ENCODE data around the gene DMRTC2.

The DMRTC2 gene

DNA sequence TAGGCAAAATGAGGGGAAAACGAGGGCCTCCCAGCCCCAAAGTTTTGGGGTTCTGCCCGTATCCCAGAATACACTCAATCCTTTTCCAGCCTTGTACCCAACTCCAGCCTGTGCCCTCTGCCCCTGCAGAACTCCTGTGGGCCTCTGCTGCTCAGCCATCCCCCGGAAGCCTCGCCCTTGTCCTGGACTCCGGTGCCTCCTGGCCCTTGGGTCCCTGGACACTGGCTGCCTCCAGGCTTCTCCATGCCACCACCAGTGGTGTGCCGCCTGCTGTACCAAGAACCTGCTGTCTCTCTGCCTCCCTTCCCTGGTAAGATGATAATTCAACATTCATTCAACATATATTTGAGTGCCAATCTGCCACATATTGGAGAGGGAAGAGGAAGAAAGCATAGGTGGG is 3.8 kb downstream of the DMRTC2 start:
- DNase-seq = no peak

DNA sequence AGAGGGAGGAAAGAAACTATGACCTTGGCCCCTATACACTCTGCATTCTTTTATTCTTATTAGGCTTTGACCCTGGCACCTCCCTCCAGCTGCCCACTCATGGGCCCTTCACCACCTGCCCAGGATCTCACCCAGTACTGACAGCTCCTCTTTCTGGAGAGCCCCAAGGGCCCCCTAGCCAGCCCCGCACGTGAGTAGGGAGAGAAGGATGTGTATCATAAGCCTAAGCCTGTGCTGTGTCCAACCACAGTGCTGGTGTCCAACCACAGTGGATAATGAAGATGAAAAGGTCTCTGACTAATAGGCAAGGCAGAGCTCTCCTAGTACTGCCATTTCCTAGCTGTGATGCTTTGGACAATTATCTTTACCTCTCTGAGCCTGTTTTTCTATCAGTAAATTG is 4.2 kb downstream of the DMRTC2 start:
- no peak for DNase-seq

DNA sequence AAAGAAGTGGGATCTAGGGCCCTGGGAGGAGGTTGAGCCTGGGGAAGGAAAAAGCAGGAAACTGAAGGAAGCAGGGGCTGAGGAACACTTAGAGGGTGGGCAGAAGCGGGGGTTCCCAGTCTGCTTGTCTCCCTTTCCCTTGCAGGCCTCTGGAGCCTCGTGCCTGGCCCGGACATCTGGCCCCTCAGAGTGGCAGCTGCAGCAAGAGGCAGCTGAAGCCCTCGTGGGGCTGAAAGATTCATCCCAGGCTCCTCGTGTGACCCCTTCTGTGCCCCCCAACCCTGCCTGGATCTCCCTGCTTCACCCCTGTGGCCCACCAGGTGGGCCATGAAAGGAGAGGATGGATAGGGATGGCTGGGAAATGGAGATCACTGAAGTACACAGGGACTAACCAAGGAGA is 5.5 kb downstream of the DMRTC2 start:
- no peak for DNase-seq

DNA sequence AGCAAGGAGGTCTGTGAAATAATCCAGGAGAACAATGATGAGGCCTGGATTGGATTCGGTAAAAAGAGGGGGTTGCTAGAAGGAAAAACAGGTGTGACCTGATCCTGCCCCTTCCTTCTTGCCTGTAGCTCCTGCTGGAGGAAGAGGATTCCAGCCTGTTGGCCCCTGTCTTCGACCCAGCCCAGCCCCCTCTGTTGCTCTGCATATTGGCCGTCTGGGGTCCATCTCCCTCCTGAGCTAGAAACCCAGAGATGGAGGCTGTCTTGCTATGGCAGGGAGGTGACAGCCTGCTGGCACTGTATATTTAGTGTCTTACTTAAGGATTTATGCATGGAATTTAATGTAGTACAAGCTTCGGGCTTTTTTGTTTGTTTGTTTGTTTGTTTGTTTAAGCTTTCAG is 6.6 kb downstream of the DMRTC2 start:
- DNase-seq = no peak

DNA sequence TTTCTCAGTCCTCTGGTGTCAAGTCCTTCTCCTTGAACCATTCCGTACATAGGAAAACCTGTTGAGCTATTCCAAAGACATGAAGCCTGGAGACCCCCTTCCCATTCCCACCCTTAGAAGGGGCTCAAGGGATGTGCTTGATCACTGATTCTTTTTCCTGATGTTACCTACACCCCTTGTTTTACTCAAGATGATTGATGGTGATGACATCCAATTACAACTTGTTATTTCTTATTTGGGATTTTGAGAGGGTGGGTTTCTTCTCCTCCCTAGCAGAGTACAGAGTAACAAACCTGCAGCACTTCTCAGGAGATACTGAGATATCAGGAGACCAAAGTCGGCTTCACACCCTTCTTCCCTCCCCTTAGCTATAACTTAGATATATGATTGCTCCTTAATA is 8.5 kb downstream of the DMRTC2 start:
- no peak for DNase-seq

DNA sequence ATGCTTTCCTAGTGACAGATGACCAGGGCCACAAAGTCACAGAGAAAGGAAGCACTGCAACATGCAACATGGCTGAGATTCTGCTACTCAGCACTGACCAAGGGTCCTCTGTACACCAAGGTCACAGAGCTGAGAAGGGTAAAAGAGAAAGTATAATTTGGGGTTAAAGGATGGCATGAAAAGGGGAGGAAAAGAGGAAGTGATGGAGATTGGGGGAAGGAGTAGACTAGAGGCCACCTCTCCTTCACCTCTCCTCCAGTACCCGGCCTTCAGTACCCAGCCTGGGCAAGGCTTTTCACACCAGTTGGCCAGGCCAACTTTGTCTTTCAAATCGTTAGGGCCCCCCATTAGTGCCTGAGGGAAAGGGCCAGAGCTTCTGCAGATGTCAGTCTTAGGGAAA is 8.9 kb downstream of the DMRTC2 start:
- DNase-seq = no peak

DNA sequence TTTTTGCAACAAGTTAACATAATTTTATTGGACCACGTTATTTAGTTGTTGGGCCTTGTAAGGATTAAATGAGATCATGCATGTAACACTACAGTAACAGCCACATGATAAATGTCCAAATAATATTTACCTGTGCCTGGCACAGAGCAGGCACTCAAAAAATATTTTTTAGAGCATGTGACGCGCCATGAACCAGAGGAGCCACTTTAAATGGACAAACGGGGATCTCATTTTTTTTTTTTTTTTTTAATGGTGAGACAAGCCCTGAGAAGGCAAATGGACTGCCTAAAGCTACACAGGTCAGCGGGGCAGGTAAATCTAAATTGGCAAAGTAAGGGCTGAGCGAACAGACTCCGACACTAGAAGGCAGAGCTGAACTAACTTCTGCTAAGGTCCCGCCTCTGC is 14.4 kb downstream of the DMRTC2 start:
- no peak for DNase-seq

DNA sequence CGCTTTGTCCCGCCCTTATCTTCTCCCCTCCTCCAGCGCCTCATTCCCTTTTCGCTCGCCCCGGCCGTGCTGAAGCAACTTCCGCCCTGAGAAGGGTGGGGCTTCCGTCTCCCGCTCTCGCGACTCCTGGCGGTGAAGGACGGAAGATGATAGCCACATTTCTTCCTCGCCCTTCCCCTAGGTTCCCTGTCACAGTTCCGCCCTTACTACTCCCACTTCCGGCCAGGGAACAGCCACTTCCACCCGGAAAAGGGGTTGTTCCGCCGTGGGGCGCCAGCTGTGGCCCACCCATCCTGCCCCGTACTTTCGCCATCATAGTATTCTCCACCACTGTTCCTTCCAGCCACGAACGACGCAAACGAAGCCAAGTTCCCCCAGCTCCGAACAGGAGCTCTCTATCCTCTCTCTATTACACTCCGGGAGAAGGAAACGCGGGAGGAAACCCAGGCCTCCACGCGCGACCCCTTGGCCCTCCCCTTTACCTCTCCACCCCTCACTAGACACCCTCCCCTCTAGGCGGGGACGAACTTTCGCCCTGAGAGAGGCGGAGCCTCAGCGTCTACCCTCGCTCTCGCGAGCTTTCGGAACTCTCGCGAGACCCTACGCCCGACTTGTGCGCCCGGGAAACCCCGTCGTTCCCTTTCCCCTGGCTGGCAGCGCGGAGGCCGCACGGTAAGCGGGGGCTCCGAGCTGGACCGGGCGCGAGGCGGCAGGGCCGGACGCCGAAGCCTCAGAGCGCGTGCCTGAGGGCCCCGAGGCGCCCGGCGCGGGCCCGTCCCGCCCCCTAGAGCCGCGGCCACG is 15.0 kb downstream of the DMRTC2 start, which contains the start of gene RPS19:
RPS19 (plus strand) TSS at position 638 of the 801 bp plus-strand sequence. CDS start 520 bp downstream, outside the sequence.
- DNase-seq = peak; percentile 91

DNA sequence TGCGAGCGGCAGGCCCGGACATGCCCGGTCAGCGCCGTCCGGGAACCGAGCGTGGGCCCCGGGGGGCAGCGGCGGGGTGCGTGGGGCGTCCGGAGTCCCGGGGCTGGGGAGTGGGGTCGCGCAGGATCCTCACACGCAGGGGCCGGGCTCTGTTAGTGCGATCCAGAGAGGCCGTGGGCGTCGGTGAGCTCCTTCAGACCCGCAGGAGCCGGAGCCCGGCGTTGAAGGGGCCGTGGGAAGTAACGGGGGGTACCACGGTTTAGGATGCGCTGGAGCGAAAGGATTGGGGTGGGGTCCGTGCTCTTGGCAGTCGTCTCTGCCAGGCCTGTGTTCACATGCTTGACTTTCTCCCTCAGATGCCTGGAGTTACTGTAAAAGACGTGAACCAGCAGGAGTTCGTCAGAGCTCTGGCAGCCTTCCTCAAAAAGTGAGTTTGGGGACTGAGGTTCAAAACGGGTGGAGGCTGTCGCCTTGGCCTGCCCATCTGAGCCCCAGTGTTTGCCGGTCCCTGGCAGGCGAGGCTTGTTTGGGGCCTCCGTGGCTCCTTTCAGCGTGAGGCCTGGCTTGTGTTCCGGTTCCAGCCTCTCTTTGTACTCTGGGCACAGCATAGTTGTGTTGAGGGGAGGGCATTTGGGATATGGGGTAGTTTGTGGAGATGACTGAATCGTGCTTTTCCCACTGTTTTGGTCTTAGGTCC is 15.7 kb downstream of the DMRTC2 start:
- DNase-seq = no peak

DNA sequence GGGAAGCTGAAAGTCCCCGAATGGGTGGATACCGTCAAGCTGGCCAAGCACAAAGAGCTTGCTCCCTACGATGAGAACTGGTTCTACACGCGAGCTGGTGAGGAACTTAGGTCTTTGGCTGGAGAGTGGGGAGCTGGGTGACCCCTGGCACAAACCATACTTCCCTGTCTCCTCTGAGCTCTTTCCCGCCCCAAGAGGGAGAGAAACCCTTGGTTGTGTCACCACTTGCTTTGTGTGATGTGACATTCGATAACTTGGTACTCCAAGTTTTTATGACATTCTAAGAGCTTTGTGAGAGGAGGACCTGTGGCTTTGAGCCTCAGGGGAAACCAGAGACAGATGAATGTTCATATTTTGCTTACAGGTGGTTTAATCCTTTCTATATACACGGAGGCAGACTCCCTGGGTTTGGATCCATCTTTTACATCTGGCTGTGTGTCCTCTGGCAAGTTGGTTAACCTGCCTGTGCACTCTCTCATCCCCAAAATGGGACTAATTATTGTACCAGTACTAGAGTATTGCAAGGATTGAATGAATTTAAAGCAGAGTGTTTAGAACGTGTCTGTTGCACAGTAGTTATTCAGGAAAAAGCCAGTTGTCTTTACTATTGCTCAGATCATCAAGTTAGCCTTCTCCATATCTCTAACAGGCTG is 16.4 kb downstream of the DMRTC2 start:
- DNase-seq = no peak

DNA sequence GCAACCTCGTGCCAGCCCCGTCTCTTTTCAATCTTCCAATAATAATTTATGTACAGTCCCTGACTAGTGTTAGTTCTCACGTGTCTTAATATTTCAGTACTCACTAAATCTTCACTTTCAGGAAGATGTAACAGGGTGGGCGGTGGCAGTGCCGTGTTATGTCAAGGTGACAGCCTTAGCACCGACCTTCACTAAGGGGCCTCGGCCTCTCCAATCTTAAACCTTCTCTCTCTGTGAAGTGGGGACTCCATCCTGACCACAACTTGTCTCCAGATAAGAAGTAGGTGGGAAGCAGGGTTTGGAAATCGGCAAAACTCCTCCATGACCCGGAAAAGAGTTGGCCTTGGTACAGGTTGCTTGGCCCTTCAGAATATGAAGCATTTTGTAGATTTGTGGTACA is 17.0 kb downstream of the DMRTC2 start:
- DNase-seq = no peak

DNA sequence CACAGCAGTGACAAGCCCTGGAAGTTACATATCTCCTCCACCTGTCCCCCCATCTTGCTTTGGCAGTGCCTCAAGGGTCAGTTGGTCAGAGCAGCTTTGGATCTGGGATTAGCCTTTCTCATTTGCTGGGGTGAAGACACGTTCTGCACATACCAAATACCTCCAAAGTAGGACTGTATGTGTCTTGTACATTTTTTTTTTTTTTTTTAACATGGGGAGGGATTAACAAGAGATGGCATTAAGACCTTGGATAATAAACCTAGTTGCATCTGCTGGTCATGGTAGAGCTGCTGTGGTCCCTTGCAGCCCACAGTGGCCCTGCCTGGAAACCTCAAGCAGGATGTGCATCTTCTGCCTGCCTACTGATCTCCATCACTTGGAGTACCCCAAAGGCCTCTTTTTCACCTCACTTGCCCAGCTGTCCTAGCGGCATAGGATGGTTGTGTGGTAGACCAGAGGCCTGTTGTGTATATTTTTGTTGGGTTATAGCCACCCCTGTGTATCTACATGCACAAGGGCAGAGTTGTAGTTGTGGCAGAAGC is 17.7 kb downstream of the DMRTC2 start:
- no peak for DNase-seq

DNA sequence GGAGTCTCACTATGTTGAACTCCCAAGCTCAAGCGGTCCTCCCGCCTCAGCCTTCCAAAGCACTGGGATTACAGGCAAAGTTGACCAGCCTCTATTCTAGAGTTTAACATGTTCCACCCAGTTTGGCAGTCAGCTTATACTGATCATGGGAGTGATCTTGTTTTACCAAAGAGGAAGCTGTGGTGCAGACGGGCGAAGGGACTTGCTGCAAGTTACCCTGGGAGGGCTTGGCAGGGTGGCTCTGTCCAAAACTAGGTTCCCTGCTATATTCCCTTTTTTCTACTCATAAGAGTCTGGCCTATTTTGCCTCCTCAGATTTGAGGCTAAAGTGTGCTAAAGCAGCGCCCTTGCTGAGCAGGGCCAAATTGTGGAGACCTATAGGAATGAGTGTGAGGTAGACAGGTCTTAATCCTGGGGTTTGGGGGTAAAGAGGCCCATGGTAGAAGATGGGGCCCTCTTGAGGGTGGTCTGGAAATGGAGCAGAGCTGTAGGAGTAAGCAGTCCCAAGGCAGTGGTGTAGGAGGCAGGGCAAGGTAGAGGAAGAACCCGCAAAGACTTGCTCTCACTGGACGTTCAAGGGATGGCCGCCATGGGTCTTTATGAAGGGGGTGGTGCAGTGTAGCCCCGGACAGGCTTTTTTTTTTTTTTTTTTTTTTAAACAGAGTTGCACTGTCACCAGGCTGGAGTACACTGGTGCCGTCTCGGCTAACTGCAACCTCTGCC is 18.5 kb downstream of the DMRTC2 start:
- DNase-seq = no peak

DNA sequence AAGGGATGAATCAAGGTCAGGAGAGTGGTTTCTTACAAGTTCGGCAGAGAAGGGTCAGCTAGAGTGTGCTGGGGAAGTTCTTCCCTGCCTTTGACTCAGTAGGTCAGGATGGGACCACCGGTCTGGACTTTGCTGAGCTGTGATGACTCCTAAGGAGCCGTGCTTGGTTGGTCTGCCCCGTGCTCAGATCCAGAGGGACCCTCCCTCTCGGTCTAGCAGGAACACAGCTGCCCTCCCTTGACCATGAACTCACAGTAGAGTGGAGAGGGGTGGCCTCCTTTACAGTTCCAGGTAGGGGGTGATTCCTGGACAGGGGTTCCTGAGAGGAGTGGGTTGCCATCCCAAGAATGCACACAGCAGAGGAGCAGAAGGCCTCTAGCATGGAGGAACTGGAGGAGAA is 19.5 kb downstream of the DMRTC2 start:
- no peak for DNase-seq

DNA sequence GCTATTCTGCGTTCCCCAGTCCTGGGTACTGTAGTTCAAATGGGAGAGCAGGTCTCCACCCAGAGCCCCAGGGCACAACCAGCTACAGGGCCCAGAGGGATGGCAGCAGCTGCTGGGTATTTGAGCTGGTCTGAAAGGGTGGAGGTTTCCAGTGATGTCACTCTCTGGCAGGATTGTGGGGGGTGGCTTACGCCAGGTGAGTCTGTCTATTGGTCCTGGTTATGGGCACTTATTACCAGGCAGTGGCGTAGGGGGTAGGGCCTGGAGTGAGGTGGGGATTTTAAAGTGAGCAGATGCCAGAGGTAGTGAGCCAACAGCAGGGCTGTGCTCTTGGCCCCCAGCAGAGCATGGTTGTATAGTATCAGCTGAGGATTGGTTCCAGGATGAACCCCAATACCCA is 21.4 kb downstream of the DMRTC2 start:
- DNase-seq = no peak

DNA sequence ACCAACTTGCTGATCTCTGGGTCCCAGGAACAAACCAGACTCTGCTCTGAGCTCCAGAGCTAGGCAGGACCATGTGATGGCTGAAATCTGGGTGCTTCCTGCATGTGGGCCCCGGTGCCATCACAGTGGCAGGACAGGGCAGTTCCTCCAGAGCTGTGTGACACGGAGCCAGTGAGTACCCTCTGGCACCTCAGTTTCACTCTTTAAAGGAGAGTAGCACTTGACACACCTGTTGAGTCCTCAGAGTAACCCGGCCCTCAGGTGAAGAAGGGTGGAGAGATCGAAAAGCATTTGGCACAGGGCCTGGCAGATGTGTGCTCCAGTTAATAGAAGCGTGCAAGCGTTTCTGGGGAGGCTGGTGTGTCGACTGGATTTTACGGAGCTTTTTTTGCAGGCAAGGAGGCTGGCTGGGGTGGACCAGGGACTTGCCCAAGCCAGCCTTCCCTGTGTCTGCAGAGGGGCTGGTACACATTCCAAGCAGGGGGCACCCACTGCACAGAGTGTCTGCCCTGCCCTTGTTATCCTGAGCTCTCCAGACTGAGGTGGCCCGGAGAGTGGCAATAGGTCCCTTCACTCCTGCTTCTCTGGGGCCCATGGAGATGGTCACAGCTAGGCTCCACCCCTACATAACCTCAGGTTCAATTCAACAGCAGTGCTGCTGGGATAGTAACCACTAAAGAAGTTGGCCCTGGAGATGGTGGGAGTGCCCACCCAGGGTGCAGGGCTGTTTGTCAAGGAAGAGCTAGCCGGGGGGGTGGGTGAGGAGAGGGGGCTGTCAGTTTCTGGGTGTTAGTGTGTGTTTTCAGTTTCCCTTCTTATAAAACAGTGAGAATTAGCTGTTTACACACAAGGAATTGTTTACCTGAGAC is 23.5 kb downstream of the DMRTC2 start:
- no peak for DNase-seq

DNA sequence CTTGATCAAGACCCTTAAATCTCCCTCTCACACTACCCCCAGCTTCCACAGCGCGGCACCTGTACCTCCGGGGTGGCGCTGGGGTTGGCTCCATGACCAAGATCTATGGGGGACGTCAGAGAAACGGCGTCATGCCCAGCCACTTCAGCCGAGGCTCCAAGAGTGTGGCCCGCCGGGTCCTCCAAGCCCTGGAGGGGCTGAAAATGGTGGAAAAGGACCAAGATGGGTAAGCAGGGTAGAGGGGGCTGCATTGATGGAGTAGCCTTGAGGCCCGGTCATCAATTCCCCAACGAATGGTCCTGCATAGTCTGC is 24.1 kb downstream of the DMRTC2 start:
- DNase-seq = no peak

DNA sequence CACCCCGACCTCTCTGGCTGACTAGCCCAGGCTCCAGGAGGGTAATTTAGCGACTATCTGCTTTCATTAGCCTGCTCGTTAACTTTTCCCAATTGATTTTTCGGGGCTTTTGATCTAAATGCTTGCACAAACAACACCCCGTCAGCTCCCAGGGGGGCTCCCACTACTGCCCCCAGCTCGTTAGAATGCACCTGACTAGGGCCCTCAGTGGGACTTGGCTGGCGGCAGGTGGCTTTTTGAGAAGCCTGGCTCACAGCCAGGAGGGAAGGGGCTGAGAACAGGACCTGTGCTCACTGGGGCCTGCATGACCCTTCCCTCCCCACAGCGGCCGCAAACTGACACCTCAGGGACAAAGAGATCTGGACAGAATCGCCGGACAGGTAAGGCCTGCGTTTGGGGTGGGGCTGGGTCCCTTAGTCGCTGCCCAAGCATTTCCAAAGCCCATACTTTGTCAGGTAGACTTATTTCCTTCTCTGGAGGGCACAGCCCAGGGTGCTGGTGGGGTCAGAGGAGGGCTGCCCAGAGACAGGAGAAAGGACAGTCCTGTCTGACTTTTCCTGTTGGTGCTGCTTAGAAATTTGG is 24.6 kb downstream of the DMRTC2 start:
- no peak for DNase-seq

DNA sequence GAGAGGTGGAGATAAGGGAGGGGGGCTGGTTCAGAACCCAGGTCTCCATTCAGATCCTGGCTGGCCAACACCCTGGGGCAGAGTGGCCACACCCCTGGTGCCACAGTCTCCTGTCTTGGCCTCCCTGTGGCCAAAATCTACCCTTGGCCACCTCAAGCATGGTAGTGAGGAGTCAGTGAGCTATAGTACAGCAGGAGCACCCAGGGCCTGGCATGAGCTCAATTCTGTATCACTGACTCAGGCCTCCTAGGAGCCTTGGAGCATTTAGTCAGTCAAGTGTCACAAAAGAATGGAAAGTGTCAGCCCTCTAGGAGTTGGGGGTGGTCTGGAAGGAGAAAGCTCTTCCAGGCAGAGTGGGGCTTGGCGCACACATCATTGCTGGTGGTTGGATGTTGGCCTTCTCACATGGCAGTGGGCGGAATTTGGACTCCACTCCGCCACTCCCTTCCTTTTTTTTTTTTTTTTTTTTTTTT is 25.6 kb downstream of the DMRTC2 start:
- DNase-seq = no peak

DNA sequence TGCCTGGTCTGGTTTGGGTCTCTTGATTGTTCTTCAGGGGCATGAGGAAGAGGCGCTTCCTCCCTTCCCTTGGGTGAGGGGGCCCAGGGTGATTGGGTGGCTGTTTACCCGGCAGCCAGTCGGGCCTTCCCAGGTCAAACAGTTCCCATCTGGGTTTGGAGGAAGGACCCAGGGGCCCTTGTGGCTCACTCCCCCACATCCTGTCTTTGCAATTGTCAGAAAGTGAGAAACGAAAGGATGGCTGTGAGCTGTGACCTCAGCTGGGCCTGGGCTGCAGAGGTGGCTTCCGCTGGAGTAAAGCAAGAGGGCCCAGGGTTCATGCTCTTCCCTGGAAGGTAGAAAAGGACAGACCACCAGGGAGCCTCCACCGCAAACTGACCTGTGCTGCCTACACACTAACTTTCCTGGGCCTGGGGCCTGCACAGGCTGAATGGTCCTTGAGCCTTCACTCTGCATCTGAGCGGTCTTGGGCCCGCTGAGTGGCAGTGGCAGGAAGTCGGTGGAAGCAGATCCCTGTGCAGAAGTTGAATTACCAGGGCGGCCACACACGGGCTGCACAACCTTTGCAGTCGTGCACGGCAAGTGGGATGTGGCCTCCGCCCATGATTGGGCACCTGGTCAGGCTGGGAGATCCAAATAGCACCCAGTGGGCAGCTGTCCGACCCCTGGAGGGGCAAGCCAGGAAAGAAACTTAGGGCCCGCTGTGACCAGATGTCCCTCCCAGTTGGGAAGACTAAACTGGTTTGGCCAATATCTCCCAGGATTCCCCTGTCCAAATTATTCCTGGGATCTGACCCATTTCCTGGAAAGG is 26.9 kb downstream of the DMRTC2 start:
- peak; percentile 79 for DNase-seq

DNA sequence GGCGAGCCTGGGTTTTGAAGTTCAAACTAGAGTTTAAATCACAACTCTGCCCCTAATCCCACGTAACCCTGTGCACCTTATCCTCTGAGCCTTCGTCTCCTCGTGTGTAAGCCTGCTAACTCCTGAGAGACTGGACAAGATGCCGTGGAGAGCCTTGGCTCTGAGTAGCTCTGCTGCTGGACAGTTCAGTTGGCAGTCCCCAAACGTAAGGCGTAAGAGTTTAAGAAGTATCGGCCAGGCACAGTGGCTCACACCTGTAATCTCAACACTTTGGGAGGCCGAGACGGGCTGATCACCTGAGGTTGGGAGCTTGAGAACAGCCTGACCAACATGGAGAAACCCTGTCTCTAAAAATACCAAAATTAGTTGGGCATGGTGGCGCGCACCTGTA is 27.5 kb downstream of the DMRTC2 start:
- DNase-seq = no peak
